ENCODE data around the gene DIP2A.
"Not testable (repeated sequence)": the region's sequence is repeated elsewhere in the genome, so short reads cannot be mapped to it uniquely, and the experiment has no call there.

DIP2A gene

GRCh38 chr21:46426313-46427046 is 32.2 kb upstream of the DIP2A start:
- no peak for DNase-seq

- DNase-seq: no peak
These were observed 31.2 kb upstream of the DIP2A start for GRCh38 chr21:46427516-46427915.

- no peak for DNase-seq
These were observed 30.4 kb upstream of the DIP2A start for GRCh38 chr21:46428286-46428685.

GRCh38 chr21:46428987-46429710 is 29.5 kb upstream of the DIP2A start:
- no peak for DNase-seq

GRCh38 chr21:46429754-46430681 is 28.7 kb upstream of the DIP2A start:
- no peak for DNase-seq

- DNase-seq: no peak
These were observed 27.2 kb upstream of the DIP2A start for GRCh38 chr21:46431448-46431847.

- DNase-seq: no peak
These were observed 26.7 kb upstream of the DIP2A start for GRCh38 chr21:46431884-46432488.

GRCh38 chr21:46433116-46433515 is 25.6 kb upstream of the DIP2A start:
- DNase-seq: not testable (repeated sequence)

GRCh38 chr21:46434322-46434958 is 24.3 kb upstream of the DIP2A start:
- DNase-seq: no peak

GRCh38 chr21:46435786-46436227 is 22.9 kb upstream of the DIP2A start:
- DNase-seq: no peak

- no peak for DNase-seq
These were observed 22.1 kb upstream of the DIP2A start for GRCh38 chr21:46436621-46437020.

- no peak for DNase-seq
These were observed 21.6 kb upstream of the DIP2A start for GRCh38 chr21:46437096-46437498.

GRCh38 chr21:46437511-46437910 is 21.2 kb upstream of the DIP2A start:
- no peak for DNase-seq

GRCh38 chr21:46438241-46438640 is 20.4 kb upstream of the DIP2A start:
- no peak for DNase-seq

GRCh38 chr21:46439906-46440305 is 18.8 kb upstream of the DIP2A start:
- DNase-seq: no peak

- no peak for DNase-seq
These were observed 17.4 kb upstream of the DIP2A start for GRCh38 chr21:46441331-46441730.

- DNase-seq: no peak
These were observed 16.7 kb upstream of the DIP2A start for GRCh38 chr21:46441961-46442498.

- no peak for DNase-seq
These were observed 15.8 kb upstream of the DIP2A start for GRCh38 chr21:46442938-46443337.

- no peak for DNase-seq
These were observed 14.8 kb upstream of the DIP2A start for GRCh38 chr21:46443910-46444309.

- no peak for DNase-seq
These were observed 10.6 kb upstream of the DIP2A start for GRCh38 chr21:46448108-46448507.

- not testable (repeated sequence) for DNase-seq
These were observed 9.8 kb upstream of the DIP2A start for GRCh38 chr21:46448855-46449254.

GRCh38 chr21:46452710-46453109 is 6.0 kb upstream of the DIP2A start:
- DNase-seq: no peak

All from GF-D8 (cell line).